Measurements from ENCODE around the gene RIOX2.
A peak's percentile ranks its signal among the peaks of the same experiment; 100 is the strongest.
"Not testable (repeated sequence)": the region's sequence is repeated elsewhere in the genome, so short reads cannot be mapped to it uniquely, and the experiment has no call there.

The RIOX2 gene

DNA sequence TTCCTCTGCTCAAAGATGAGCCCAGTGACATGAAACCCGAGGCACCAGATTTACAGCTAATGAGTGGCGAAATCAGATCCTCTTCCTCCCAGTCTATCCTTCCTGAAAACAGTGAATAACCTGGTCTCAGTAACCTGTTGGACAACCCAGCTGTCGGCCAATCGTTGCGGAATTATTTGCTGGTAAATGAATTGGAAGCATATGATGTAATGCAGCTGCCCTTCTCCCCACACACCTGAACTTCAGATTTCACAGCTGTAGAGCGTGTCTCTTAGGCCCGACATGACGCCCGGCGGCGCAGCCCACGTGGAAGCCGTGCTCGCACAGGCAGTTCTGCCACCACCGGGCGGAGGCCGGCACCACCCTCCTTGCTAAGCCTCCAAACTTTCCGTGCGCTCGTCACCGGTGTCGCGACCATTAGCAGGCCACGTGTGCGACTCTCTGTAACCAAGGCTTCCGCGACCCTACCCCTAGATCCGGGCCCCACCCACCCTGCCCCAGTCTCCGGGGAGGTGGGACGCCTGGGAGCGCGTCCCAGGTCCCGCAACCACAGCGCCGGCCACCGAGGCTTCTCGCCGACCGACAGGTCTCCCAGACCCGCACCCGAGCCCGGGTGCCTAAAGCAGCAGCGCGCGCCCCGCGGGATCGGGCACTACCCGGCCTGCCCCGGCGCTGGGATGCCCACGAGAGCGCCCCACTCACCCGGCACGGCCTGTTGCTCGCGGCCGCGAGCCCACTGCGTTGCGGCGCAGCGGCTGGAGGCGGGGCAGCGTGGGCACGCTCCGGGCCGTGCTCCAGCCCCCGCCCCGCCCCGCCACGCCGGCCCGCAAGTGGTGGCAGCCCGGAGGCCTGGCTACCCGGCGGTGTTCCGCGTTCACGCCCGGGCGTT lies at the start of gene RIOX2:
Gene RIOX2, minus strand, starts transcription at position 753 of the 889 bp plus-strand sequence. CDS start 4,838 bp downstream, outside the sequence.
- DNase-seq: peak; percentile 24 to 37

- DNase-seq: no peak
Observed at GRCh38 chr3:98020412-98020811, 48.2 kb upstream of the RIOX2 start.

GRCh38 chr3:98018301-98018700 lies 46.1 kb upstream of the RIOX2 start:
- no peak for DNase-seq

DNA sequence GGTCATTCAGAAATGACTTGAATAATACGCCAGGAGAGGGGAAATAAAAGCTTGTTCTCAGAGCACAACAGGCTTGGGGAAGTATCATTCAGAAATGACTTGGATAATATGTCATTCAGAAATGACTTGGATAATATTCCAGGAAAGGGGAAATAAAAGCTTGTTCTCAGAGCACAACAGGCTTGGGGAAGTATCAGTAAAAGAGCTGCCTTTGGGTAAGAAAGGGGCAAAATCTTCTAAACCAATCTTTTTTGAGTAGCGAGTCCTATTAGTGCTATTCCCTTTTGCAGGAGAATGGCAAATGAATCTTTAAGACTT lies 42.0 kb upstream of the RIOX2 start:
- no peak for DNase-seq

- no peak for DNase-seq
Observed at GRCh38 chr3:98013411-98014267, 41.4 kb upstream of the RIOX2 start.

DNA sequence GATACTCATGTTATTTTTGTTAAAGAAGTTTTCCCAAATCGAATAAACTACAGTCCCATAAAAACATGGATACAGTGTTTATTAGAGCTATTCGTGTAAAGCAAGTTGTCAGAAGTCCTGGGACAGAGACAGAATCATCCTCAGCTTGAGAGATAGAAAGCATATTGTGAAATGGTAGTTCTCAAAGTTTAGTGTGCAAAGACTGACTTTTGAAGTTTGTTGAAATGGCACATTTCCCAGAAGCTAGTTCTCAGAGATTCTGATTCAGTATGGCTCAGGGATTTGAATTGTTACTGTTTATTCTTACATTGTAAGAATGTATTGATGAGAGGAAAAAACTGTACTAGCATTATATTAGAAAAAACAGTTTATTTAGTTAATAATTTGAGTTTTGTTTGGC lies 40.7 kb upstream of the RIOX2 start:
- DNase-seq: no peak

GRCh38 chr3:98010883-98011449 lies 38.7 kb upstream of the RIOX2 start:
- not testable (repeated sequence) for DNase-seq

- DNase-seq: no peak
Observed at GRCh38 chr3:98010194-98010882, 38.1 kb upstream of the RIOX2 start.

- DNase-seq: no peak
Observed at GRCh38 chr3:98008855-98009254, 36.6 kb upstream of the RIOX2 start.

- no peak for DNase-seq
Observed at GRCh38 chr3:98005438-98005837, 33.2 kb upstream of the RIOX2 start.

DNA sequence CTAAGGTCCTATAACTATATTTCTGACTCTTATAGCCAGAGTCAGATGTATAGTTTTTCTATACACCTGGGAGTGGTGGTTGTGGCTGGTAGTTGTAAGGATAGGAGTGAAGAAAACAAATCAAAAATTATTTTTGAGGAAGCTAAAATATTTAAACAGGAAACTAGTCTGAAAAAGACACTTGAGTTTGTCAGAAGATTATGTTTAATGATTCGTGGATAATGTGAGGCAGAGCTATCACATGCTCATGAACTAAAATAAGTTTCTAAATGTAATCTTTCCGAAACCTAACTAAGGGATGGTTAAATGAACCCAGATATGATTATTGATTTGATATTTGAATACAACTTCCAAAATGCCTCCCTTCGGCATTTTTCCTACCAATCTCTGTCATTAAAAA lies 32.5 kb upstream of the RIOX2 start:
- no peak for DNase-seq

DNA sequence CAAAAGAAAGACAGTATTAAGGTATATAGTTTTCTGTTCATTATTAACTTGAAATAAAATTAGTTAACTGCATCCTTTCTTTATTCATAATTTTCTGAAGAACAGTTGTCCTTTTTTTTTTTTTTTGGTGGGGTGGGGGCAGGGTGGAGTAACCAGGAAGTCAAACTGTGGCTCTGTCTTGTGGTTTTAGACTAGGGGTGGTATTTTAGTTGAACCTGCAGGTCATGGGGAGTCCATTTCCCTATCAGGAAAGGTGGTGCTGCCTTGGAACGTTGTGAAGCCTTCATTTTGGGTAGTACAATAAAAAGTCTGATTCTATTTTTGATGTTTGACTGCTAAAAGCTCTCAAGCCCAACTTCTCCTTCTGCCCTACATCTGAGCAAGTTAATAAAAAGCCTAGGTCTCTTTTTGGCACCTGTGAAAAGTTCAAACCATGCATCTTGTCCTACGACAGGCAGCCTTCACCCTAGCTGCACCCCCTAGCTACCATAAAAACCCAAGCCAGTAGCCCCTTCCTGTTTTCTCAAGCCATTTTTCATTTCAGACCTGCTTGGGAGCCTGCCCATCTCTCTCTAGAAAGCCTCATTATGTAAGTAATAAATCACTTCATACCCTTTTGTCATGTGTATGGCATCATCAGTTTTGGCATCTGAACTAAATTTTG lies 31.2 kb upstream of the RIOX2 start:
- DNase-seq: no peak

GRCh38 chr3:98002717-98003116 lies 30.5 kb upstream of the RIOX2 start:
- DNase-seq: no peak

DNA sequence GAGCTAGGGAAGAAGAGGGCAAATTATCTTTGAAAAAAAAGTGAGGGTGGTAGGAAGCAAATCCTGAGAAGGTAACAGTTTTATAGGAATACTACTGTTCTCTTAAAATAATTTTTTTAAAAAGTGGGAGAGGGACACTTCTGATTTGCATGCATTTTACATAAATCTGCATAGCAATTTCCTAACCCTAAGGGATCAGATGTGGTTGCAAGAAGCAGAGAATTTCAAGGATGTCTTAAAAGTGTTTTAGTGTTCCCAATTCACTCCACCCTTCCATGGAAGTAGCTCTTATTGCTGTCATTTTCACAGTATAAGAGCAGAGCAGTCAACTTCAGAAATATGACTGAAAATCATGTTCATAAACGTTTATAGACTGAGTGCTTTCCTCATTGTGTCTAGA lies 27.8 kb upstream of the RIOX2 start:
- DNase-seq: no peak

DNA sequence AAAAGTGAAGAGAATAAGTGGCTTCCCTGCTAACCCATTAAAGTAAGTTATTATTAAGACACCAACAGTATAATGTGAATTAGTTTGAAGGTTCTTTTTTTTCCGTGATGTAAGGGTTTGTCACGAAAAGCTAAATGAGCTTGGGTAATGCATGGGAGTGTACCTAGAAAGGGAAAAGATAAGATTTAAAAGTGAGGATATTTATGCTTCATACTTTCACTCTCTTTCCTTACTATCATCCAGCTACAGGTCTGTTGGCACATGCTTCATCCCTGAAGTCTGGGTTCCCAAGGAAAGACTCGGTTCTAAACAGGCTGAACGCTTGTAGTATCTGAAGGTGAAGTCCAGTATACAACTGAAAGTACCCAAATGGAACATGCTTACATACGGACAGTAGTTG lies 26.9 kb upstream of the RIOX2 start:
- no peak for DNase-seq

DNA sequence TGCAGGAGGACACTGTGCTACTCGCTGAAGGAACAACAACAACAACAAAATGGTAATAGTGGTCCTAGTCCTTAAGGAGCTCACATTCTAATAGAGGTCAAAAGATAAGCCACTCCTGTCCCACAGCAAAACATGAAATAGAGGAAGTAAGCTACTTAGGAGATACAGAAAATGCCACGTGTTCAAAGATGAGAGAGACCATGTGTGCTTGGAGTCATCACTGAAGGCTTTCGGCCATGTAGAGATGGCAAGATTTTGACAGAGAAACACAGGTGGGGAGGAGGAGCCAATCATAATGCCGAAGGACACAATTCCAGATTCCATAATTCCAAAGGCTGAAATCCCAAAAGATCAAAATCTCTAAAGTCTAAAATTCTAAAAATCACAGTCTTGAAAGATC lies 24.8 kb upstream of the RIOX2 start:
- DNase-seq: no peak

GRCh38 chr3:97994328-97994945 lies 22.2 kb upstream of the RIOX2 start:
- no peak for DNase-seq

- DNase-seq: no peak
Observed at GRCh38 chr3:97993526-97993925, 21.3 kb upstream of the RIOX2 start.

- DNase-seq: no peak
Observed at GRCh38 chr3:97992547-97993173, 20.4 kb upstream of the RIOX2 start.

DNA sequence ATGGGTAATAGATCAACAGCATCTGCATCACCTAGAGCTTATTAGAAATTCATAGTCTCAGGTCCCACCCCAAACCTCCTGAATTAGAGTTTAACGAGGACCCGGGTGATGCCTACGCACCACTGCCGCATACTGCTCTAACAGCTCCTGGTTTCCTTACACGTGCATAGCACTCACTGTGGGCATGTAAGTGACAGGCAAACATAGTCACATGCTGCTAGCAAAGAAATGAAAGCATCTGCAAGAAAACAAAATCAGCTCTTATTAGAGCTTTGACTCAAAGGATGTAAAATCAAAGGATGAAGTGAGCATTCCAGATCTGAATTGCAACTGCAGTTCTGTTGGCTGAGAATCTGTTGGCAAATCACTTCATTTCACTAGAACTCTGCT lies 19.1 kb upstream of the RIOX2 start:
- no peak for DNase-seq

DNA sequence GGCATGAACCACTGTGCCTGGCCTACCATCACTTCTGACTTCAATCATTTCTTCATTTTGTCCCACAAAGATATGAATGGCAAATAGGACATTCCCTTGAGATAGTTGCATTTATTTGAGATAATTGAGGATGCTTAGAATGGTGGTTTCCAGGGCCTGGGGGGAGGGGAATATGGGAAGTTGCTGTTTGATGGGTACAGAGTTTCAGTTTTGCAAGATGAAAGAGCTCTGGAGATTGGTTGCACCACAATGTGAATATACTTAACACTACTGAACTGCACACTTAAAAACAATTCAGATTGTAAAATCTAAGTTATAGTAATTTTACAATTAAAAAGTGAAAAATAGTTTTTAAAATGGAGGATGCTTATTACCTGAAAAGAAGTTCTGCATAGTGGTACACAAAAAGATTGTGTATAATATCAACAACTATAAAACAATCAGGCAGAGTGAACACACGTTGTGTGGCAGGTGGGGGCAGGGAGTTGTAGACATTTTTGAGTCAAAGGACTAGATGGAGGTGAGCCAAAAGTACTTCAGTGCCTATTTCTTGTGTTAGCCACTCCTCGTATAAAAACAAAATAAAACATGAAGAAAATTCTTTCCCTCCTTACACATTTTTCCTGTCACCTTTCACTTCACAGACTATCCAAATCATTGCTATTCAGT lies 18.5 kb upstream of the RIOX2 start:
- DNase-seq: no peak
